Stimulated activated naive B cell treated with anti-CD40 and anti-IgM and Interleukin-4, amounts not matched to agents 10 μg/mL and 1 μg/mL and 100 μg/mL, for 72 hours (primary cell): Measurements from ENCODE around the gene MYO15B.
A peak's percentile ranks its signal among the peaks of the same experiment; 100 is the strongest.

Experiments
- ATAC-seq, 2 donors: fragments of 150-1000 bp; cut with Tn5 transposase; replicated peaks; 2 replicates each; pipeline ENCODE4 v1.10.0; 2021; ENCODE audit warnings: moderate library complexity in 1 of 2
- DNase-seq: peaks from one replicate; pipeline ENCODE4 v3.0.0; 2021
- H3K27ac Mint-ChIP-seq: one replicate; pipeline ENCODE4 v1.8.0; 2022; ENCODE audit warnings: mild to moderate bottlenecking, mixed read lengths
- H3K27me3 Mint-ChIP-seq, 2 donors: one replicate each; pipeline ENCODE4 v1.8.0; 2022; ENCODE audit warnings: mixed read lengths in 2 of 2
- H3K36me3 Mint-ChIP-seq, 2 donors: one replicate each; pipeline ENCODE4 v1.8.0; 2022; ENCODE audit warnings: mixed read lengths in 2 of 2, mild to moderate bottlenecking in 1 of 2
- H3K4me1 Mint-ChIP-seq, 2 donors: one replicate each; pipeline ENCODE4 v1.8.0; 2022; ENCODE audit warnings: mixed read lengths in 2 of 2, mild to moderate bottlenecking in 1 of 2
- H3K4me3 Mint-ChIP-seq, 2 donors: one replicate each; pipeline ENCODE4 v1.8.0; 2022; ENCODE audit warnings: mild to moderate bottlenecking in 2 of 2, mixed read lengths in 2 of 2, moderate library complexity in 1 of 2
- H3K9me3 Mint-ChIP-seq, 2 donors: one replicate each; pipeline ENCODE4 v1.8.0; 2022; ENCODE audit warnings: mixed read lengths in 2 of 2, mild to moderate bottlenecking in 1 of 2

The MYO15B gene

GRCh38 chr17:75553295-75554110 is 34.1 kb upstream of the MYO15B start:
- Mint-ChIP-seq H3K27me3 (no peaks in the 10 kb centered on the region), H3K27ac (no peak overlapping the region), H3K36me3 (no peaks in the 10 kb centered on the region), H3K4me1 (no peaks in the 10 kb centered on the region), H3K4me3 (no peak overlapping the region), H3K9me3 (no peaks in the 10 kb centered on the region)
- DNase-seq (no peak), ATAC-seq (no peak)

- H3K27ac Mint-ChIP-seq: no peak overlapping the region
These were observed 31.9 kb upstream of the MYO15B start for GRCh38 chr17:75555679-75556153.

GRCh38 chr17:75557075-75557851 is 30.3 kb upstream of the MYO15B start:
- no peak overlapping the region for H3K27ac Mint-ChIP-seq
- peaks cover 2 to 3% of the 10 kb centered on the region in 2 donors for H3K36me3 Mint-ChIP-seq
- peak in 1 of 2 donors; percentile 8 for ATAC-seq
- peaks cover 0 to 3% of the 10 kb centered on the region in 2 donors for H3K4me1 Mint-ChIP-seq
- H3K27me3 Mint-ChIP-seq: no peaks in the 10 kb centered on the region
- no peak for DNase-seq
- no peak overlapping the region for H3K4me3 Mint-ChIP-seq
- H3K9me3 Mint-ChIP-seq: no peaks in the 10 kb centered on the region

More at GRCh38 chr17:75555679-75556153, 31.9 kb upstream of the MYO15B start:
- Mint-ChIP-seq H3K4me1 (peaks cover 0 to 3% of the 10 kb centered on the region in 2 donors), H3K36me3 (peaks cover 2 to 3% of the 10 kb centered on the region in 2 donors), H3K4me3 (no peak overlapping the region), H3K27me3 (no peaks in the 10 kb centered on the region), H3K9me3 (no peaks in the 10 kb centered on the region)
- DNase-seq (no peak), ATAC-seq (no peak)

GRCh38 chr17:75557852-75558665 is 29.5 kb upstream of the MYO15B start:
- no peak overlapping the region for H3K4me3 Mint-ChIP-seq
- no peaks in the 10 kb centered on the region for H3K9me3 Mint-ChIP-seq
- no peaks in the 10 kb centered on the region for H3K27me3 Mint-ChIP-seq
- peaks cover 2 to 3% of the 10 kb centered on the region in 2 donors for H3K36me3 Mint-ChIP-seq
- ATAC-seq: no peak
- peaks cover 0 to 3% of the 10 kb centered on the region in 2 donors for H3K4me1 Mint-ChIP-seq
- DNase-seq: no peak
- H3K27ac Mint-ChIP-seq: no peak overlapping the region

- H3K4me3 Mint-ChIP-seq: no peak overlapping the region
- no peak for DNase-seq
- H3K27ac Mint-ChIP-seq: no peak overlapping the region
- peaks cover 0 to 3% of the 10 kb centered on the region in 2 donors for H3K4me1 Mint-ChIP-seq
- H3K9me3 Mint-ChIP-seq: no peaks in the 10 kb centered on the region
- no peaks in the 10 kb centered on the region for H3K27me3 Mint-ChIP-seq
- no peak for ATAC-seq
- peaks cover 3 to 4% of the 10 kb centered on the region in 2 donors for H3K36me3 Mint-ChIP-seq
These were observed 28.7 kb upstream of the MYO15B start for GRCh38 chr17:75558666-75559530.

- DNase-seq: no peak
- Mint-ChIP-seq H3K27ac (no peak overlapping the region), H3K4me3 (no peak overlapping the region), H3K36me3 (peaks cover 3 to 6% of the 10 kb centered on the region in 2 donors), H3K4me1 (peaks cover 0 to 3% of the 10 kb centered on the region in 2 donors), H3K27me3 (no peaks in the 10 kb centered on the region), H3K9me3 (no peaks in the 10 kb centered on the region)
- no peak for ATAC-seq
These were observed 27.6 kb upstream of the MYO15B start for GRCh38 chr17:75559958-75560533.

GRCh38 chr17:75561927-75562603 is 25.5 kb upstream of the MYO15B start:
- Mint-ChIP-seq H3K4me3 (no peak overlapping the region), H3K4me1 (peaks cover 16% of the 10 kb centered on the region in 2 donors), H3K27ac (no peak overlapping the region), H3K9me3 (no peaks in the 10 kb centered on the region), H3K36me3 (peaks cover 3 to 6% of the 10 kb centered on the region in 2 donors), H3K27me3 (no peaks in the 10 kb centered on the region)
- no peak for DNase-seq
- ATAC-seq: no peak

- H3K36me3 Mint-ChIP-seq: peaks cover 3 to 6% of the 10 kb centered on the region in 2 donors
- peaks cover 16 to 17% of the 10 kb centered on the region in 2 donors for H3K4me1 Mint-ChIP-seq
- H3K9me3 Mint-ChIP-seq: no peaks in the 10 kb centered on the region
- H3K4me3 Mint-ChIP-seq: no peak overlapping the region
- DNase-seq (no peak), ATAC-seq (no peak)
- H3K27ac Mint-ChIP-seq: no peak overlapping the region
- H3K27me3 Mint-ChIP-seq: no peaks in the 10 kb centered on the region
These were observed 24.4 kb upstream of the MYO15B start for GRCh38 chr17:75563063-75563758.

GRCh38 chr17:75564195-75564594 is 23.4 kb upstream of the MYO15B start:
- no peaks in the 10 kb centered on the region for H3K27me3 Mint-ChIP-seq
- H3K27ac Mint-ChIP-seq: no peak overlapping the region
- DNase-seq (no peak), ATAC-seq (no peak)
- H3K9me3 Mint-ChIP-seq: no peaks in the 10 kb centered on the region
- peaks cover 13 to 17% of the 10 kb centered on the region in 2 donors for H3K4me1 Mint-ChIP-seq
- peaks cover 0 to 6% of the 10 kb centered on the region in 2 donors for H3K36me3 Mint-ChIP-seq
- H3K4me3 Mint-ChIP-seq: no peak overlapping the region

GRCh38 chr17:75565066-75565465 is 22.5 kb upstream of the MYO15B start:
- DNase-seq (no peak), ATAC-seq (no peak)
- H3K9me3 Mint-ChIP-seq: no peaks in the 10 kb centered on the region
- H3K27ac Mint-ChIP-seq: no peak overlapping the region
- no peaks in the 10 kb centered on the region for H3K27me3 Mint-ChIP-seq
- no peak overlapping the region for H3K4me3 Mint-ChIP-seq
- H3K4me1 Mint-ChIP-seq: peaks cover 13 to 19% of the 10 kb centered on the region in 2 donors
- H3K36me3 Mint-ChIP-seq: peaks cover 0 to 5% of the 10 kb centered on the region in 2 donors

GRCh38 chr17:75565618-75566017 is 22.0 kb upstream of the MYO15B start:
- Mint-ChIP-seq H3K9me3 (no peaks in the 10 kb centered on the region), H3K36me3 (peaks cover 0 to 5% of the 10 kb centered on the region in 2 donors), H3K27me3 (no peaks in the 10 kb centered on the region), H3K4me1 (peaks cover 14 to 25% of the 10 kb centered on the region in 2 donors), H3K27ac (no peak overlapping the region), H3K4me3 (no peak overlapping the region)
- no peak for DNase-seq
- ATAC-seq: no peak

- Mint-ChIP-seq H3K36me3 (peaks cover 4 to 5% of the 10 kb centered on the region in 2 donors), H3K27me3 (no peaks in the 10 kb centered on the region), H3K27ac (peak overlapping the region; percentile 15), H3K9me3 (no peaks in the 10 kb centered on the region), H3K4me1 (peaks cover 22 to 33% of the 10 kb centered on the region in 2 donors), H3K4me3 (no peak overlapping the region)
- DNase-seq (no peak), ATAC-seq (no peak)
These were observed 21.2 kb upstream of the MYO15B start for GRCh38 chr17:75566416-75566815.
